ENCODE data around the gene TUBA3C. TPM values are rescaled to one million over a fixed set of nuclear protein-coding genes. Genes with fewer than 3 reads are reported as not detected.

Gene TUBA3C
- not detected in 2 replicates for total RNA-seq

GRCh38 chr13:19181621-19182485, at the start of gene TUBA3C:
TUBA3C (minus strand) TSS chr13:19181824; CDS start chr13:19181747, 77 bp downstream.

Data from epithelial cell of alveolus of lung (primary cell).